ENCODE measurements around the gene ITGB8. TPM values are rescaled to one million over a fixed set of nuclear protein-coding genes. Genes with fewer than 3 reads are reported as not detected.

ITGB8 gene
- total and polyA plus RNA-seq, 2 experiments from 2014 or later, result 0.71 to 3.0 TPM

DNA sequence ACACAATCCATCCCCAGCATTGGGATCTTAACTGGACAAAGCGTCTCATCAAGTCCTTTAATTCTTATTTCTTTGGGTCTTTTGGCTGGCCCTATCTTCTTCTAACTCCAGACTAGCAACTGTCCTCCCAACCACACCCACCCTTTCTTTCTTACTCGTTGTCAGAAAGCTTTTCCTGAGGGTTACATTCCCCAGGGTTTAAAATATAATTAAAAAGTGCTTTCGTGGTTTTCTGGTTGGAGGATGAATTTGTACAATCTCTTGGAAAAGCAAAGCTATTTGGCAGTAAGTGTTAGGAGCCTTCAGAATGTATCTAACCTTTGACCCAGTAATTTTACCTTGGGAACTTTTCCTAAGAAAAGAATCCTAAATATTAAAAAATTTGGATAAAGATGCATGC lies 10.4 kb upstream of the ITGB8 start (continued):
- TF ChIP-seq, protein P1, sequence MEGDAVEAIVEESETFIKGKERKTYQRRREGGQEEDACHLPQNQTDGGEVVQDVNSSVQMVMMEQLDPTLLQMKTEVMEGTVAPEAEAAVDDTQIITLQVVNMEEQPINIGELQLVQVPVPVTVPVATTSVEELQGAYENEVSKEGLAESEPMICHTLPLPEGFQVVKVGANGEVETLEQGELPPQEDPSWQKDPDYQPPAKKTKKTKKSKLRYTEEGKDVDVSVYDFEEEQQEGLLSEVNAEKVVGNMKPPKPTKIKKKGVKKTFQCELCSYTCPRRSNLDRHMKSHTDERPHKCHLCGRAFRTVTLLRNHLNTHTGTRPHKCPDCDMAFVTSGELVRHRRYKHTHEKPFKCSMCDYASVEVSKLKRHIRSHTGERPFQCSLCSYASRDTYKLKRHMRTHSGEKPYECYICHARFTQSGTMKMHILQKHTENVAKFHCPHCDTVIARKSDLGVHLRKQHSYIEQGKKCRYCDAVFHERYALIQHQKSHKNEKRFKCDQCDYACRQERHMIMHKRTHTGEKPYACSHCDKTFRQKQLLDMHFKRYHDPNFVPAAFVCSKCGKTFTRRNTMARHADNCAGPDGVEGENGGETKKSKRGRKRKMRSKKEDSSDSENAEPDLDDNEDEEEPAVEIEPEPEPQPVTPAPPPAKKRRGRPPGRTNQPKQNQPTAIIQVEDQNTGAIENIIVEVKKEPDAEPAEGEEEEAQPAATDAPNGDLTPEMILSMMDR (conservative IDR thresholded peaks at IDR 0.05; ENCODE audit: low read depth in 2 of 2), result no peak
- TF ChIP-seq CREB1 (CRISPR knock-in tag; IDR thresholded peaks at IDR 0.05; ENCODE audit: low read depth) (no peak), NANOG (IDR thresholded peaks at IDR 0.05; ENCODE audit: borderline replicate concordance) (no peak), STAT1 (IDR thresholded peaks at IDR 0.05; ENCODE audit: unreplicated experiment) (no peak), EZH2 (IDR thresholded peaks at IDR 0.05; ENCODE audit: low read depth, unreplicated experiment) (no peak), ZNF114 (CRISPR knock-in tag; IDR thresholded peaks at IDR 0.05) (no peak)
- TF ChIP-seq, protein P2, sequence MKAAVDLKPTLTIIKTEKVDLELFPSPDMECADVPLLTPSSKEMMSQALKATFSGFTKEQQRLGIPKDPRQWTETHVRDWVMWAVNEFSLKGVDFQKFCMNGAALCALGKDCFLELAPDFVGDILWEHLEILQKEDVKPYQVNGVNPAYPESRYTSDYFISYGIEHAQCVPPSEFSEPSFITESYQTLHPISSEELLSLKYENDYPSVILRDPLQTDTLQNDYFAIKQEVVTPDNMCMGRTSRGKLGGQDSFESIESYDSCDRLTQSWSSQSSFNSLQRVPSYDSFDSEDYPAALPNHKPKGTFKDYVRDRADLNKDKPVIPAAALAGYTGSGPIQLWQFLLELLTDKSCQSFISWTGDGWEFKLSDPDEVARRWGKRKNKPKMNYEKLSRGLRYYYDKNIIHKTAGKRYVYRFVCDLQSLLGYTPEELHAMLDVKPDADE (IDR thresholded peaks at IDR 0.05), result no peak

DNA sequence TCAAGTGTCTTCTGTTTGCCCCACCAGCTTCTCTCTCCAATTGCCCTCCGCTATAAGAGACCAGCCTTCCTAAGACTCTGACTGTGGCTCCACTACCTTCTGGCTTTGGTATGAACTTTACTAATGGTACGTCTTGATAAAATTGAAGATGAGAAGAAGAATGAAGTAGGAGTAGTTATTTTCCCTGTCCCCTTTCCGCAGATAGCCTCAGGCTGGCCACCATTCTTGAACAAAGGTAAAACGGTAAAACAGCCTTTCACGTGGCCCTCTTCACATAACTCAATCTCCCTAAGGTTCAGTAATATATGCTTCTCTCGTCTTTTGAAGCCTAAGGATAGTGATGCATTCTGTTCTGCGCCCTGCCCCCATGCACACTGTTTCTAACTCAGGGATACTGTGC lies 9.9 kb upstream of the ITGB8 start:
- no peak for DNase-seq (ENCODE audit: low spot score)
- H3K27ac Mint-ChIP-seq, result no peak overlapping the region
- TF ChIP-seq, protein P3, sequence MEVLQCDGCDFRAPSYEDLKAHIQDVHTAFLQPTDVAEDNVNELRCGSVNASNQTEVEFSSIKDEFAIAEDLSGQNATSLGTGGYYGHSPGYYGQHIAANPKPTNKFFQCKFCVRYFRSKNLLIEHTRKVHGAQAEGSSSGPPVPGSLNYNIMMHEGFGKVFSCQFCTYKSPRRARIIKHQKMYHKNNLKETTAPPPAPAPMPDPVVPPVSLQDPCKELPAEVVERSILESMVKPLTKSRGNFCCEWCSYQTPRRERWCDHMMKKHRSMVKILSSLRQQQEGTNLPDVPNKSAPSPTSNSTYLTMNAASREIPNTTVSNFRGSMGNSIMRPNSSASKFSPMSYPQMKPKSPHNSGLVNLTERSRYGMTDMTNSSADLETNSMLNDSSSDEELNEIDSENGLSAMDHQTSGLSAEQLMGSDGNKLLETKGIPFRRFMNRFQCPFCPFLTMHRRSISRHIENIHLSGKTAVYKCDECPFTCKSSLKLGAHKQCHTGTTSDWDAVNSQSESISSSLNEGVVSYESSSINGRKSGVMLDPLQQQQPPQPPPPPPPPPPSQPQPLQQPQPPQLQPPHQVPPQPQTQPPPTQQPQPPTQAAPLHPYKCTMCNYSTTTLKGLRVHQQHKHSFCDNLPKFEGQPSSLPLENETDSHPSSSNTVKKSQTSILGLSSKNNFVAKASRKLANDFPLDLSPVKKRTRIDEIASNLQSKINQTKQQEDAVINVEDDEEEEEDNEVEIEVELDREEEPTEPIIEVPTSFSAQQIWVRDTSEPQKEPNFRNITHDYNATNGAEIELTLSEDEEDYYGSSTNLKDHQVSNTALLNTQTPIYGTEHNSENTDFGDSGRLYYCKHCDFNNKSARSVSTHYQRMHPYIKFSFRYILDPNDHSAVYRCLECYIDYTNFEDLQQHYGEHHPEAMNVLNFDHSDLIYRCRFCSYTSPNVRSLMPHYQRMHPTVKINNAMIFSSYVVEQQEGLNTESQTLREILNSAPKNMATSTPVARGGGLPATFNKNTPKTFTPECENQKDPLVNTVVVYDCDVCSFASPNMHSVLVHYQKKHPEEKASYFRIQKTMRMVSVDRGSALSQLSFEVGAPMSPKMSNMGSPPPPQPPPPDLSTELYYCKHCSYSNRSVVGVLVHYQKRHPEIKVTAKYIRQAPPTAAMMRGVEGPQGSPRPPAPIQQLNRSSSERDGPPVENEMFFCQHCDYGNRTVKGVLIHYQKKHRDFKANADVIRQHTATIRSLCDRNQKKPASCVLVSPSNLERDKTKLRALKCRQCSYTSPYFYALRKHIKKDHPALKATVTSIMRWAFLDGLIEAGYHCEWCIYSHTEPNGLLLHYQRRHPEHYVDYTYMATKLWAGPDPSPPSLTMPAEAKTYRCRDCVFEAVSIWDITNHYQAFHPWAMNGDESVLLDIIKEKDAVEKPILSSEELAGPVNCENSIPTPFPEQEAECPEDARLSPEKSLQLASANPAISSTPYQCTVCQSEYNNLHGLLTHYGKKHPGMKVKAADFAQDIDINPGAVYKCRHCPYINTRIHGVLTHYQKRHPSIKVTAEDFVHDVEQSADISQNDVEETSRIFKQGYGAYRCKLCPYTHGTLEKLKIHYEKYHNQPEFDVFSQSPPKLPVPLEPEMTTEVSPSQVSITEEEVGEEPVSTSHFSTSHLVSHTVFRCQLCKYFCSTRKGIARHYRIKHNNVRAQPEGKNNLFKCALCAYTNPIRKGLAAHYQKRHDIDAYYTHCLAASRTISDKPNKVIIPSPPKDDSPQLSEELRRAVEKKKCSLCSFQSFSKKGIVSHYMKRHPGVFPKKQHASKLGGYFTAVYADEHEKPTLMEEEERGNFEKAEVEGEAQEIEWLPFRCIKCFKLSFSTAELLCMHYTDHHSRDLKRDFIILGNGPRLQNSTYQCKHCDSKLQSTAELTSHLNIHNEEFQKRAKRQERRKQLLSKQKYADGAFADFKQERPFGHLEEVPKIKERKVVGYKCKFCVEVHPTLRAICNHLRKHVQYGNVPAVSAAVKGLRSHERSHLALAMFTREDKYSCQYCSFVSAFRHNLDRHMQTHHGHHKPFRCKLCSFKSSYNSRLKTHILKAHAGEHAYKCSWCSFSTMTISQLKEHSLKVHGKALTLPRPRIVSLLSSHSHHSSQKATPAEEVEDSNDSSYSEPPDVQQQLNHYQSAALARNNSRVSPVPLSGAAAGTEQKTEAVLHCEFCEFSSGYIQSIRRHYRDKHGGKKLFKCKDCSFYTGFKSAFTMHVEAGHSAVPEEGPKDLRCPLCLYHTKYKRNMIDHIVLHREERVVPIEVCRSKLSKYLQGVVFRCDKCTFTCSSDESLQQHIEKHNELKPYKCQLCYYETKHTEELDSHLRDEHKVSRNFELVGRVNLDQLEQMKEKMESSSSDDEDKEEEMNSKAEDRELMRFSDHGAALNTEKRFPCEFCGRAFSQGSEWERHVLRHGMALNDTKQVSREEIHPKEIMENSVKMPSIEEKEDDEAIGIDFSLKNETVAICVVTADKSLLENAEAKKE (CRISPR knock-in tag; IDR thresholded peaks at IDR 0.05), result no peak
- TF ChIP-seq JUNB (IDR thresholded peaks at IDR 0.05; ENCODE audit: unreplicated experiment) (no peak), EZH2phosphoT487 (IDR thresholded peaks at IDR 0.05; ENCODE audit: unreplicated experiment) (no peak)
- TF ChIP-seq, protein P4, sequence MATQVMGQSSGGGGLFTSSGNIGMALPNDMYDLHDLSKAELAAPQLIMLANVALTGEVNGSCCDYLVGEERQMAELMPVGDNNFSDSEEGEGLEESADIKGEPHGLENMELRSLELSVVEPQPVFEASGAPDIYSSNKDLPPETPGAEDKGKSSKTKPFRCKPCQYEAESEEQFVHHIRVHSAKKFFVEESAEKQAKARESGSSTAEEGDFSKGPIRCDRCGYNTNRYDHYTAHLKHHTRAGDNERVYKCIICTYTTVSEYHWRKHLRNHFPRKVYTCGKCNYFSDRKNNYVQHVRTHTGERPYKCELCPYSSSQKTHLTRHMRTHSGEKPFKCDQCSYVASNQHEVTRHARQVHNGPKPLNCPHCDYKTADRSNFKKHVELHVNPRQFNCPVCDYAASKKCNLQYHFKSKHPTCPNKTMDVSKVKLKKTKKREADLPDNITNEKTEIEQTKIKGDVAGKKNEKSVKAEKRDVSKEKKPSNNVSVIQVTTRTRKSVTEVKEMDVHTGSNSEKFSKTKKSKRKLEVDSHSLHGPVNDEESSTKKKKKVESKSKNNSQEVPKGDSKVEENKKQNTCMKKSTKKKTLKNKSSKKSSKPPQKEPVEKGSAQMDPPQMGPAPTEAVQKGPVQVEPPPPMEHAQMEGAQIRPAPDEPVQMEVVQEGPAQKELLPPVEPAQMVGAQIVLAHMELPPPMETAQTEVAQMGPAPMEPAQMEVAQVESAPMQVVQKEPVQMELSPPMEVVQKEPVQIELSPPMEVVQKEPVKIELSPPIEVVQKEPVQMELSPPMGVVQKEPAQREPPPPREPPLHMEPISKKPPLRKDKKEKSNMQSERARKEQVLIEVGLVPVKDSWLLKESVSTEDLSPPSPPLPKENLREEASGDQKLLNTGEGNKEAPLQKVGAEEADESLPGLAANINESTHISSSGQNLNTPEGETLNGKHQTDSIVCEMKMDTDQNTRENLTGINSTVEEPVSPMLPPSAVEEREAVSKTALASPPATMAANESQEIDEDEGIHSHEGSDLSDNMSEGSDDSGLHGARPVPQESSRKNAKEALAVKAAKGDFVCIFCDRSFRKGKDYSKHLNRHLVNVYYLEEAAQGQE (IDR thresholded peaks at IDR 0.05; ENCODE audit: unreplicated experiment), result no peak
- TF ChIP-seq, protein P1 (conservative IDR thresholded peaks at IDR 0.05; ENCODE audit: low read depth in 2 of 2), result no peak

More for the DNA sequence above, 9.9 kb upstream of the ITGB8 start:
- Histone ChIP-seq H3K9me2 (ENCODE audit: insufficient read depth) (no peaks in the 10 kb centered on the region), H3K79me2 (replicated peaks; ENCODE audit: insufficient read depth) (no peaks in the 10 kb centered on the region), H2AFZ (no peak overlapping the region), H3K4me2 (no peak overlapping the region), H3K27me3 (ENCODE audit: insufficient read depth) (no peaks in the 10 kb centered on the region), H3K4me1 (ENCODE audit: insufficient read depth) (peaks cover 5% of the 10 kb centered on the region; the same call in 1 of the 2 replicates), H3K36me3 (ENCODE audit: insufficient read depth) (no peaks in the 10 kb centered on the region), H3F3A (replicated peaks; ENCODE audit: low read depth) (no peaks in the 10 kb centered on the region), H3K27ac (ENCODE audit: low read depth) (no peak overlapping the region), H3K4me3 (no peak overlapping the region), H4K20me1 (replicated peaks; ENCODE audit: insufficient read depth) (no peaks in the 10 kb centered on the region)
- ATAC-seq, result no peak
- Mint-ChIP-seq H3K4me3 (no peak overlapping the region), H3K36me3 (ENCODE audit: low read depth) (no peaks in the 10 kb centered on the region), H3K9me3 (no peaks in the 10 kb centered on the region), H3K4me1 (peaks cover 6% of the 10 kb centered on the region), H3K27me3 (ENCODE audit: insufficient read depth, low read depth, poor library complexity) (peaks cover 2% of the 10 kb centered on the region)

All from GM23338 (cell line).